AG09309 (cell line): Measurements from ENCODE around the gene CAMK2D.
A peak's percentile ranks its signal among the peaks of the same experiment; 100 is the strongest.

Source experiments
- DNase-seq: peaks from one replicate; pipeline ENCODE4 v3.0.0-alpha.2; 2010; ENCODE audit warnings: low read depth
- H3K4me3 ChIP-seq: 2 replicates; pipeline ENCODE4 v1.5.1; 2011; ENCODE audit warnings: mild to moderate bottlenecking, low read depth, low read length, moderate library complexity; ENCODE audit not compliant: control insufficient read depth
- TF ChIP-seq, protein P1 (sequence below): IDR thresholded peaks from 2 replicates; pipeline ENCODE4 v1.5.1; 2011; ENCODE audit warnings: mild to moderate bottlenecking, low read depth, low read length, inconsistent platforms; ENCODE audit not compliant: insufficient read depth, control insufficient read depth; ENCODE audit errors: missing control alignments

Gene CAMK2D

GRCh38 chr4:113445286-113445685, 316.3 kb downstream of the CAMK2D start:
- TF ChIP-seq, protein P1, sequence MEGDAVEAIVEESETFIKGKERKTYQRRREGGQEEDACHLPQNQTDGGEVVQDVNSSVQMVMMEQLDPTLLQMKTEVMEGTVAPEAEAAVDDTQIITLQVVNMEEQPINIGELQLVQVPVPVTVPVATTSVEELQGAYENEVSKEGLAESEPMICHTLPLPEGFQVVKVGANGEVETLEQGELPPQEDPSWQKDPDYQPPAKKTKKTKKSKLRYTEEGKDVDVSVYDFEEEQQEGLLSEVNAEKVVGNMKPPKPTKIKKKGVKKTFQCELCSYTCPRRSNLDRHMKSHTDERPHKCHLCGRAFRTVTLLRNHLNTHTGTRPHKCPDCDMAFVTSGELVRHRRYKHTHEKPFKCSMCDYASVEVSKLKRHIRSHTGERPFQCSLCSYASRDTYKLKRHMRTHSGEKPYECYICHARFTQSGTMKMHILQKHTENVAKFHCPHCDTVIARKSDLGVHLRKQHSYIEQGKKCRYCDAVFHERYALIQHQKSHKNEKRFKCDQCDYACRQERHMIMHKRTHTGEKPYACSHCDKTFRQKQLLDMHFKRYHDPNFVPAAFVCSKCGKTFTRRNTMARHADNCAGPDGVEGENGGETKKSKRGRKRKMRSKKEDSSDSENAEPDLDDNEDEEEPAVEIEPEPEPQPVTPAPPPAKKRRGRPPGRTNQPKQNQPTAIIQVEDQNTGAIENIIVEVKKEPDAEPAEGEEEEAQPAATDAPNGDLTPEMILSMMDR: no peak
- DNase-seq: peak; percentile 96
- no peak overlapping the region for H3K4me3 ChIP-seq

- no peak for DNase-seq
Observed at GRCh38 chr4:113444386-113444785, 317.2 kb downstream of the CAMK2D start.

DNA sequence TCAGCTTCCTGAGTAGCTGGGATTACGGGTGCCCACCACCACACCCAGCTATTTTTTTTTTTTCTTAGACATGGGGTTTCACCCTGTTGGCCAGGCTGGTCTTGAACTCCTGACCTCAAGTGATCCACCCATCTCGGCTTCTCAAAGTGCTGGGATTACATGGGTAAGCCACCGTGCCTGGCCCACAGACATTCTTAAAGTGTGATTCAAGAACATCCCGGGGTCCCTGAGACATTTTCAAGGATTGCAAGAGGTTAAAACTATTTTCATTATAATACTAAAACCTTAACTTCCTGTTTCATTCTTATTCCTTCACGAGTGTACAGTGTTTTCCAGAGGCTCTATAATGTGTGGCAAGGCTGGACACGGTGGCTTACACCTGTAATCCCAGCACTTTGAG, 318.7 kb downstream of the CAMK2D start:
- TF ChIP-seq, protein P1: no peak
- no peak for DNase-seq
- H3K4me3 ChIP-seq: no peak overlapping the region

More at GRCh38 chr4:113444386-113444785, 317.2 kb downstream of the CAMK2D start:
- no peak overlapping the region for H3K4me3 ChIP-seq
- TF ChIP-seq, protein P1: no peak

DNA sequence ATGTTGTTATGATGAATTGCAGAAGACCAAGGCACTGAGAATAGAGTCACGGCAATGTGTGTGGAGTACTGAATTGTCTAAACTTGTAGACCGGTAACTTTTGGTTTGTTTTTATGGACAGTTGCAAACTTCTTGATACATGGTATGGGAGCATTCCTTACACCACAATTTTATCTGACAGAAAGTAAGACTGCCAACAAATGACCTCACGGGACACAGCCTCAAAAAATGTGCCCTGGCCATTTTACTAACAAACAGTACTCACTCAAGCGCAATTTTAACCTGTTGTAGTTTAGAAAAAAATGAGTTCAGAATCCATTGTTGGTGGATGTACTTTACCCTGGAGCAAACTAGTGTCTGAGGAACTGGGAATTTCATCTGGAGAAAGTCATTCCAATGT, 321.2 kb downstream of the CAMK2D start:
- no peak for DNase-seq
- TF ChIP-seq, protein P1: no peak
- no peak overlapping the region for H3K4me3 ChIP-seq

DNA sequence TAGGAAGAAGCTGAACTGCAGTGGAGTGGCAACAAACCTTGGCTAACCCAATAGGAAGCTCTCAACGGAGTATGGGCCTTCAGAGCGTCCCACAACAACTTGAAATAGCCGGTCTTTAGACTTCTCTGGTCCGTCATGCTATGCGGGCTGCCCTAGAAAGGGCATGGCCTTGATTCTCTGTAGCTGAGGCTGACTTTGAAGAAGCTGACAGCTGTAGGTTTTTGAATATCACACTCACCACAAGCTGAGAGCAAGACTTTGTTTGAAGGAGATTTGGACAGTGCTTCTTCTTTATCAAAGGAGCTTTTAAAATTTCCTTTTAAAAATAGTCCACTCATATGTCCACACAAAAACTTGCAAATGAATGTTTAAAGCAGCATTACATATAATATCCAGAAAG, 322.9 kb downstream of the CAMK2D start:
- H3K4me3 ChIP-seq: no peak overlapping the region
- TF ChIP-seq, protein P1: no peak
- no peak for DNase-seq

- TF ChIP-seq, protein P1: no peak
- no peak overlapping the region for H3K4me3 ChIP-seq
- DNase-seq: no peak
Observed at GRCh38 chr4:113437129-113437528, 324.4 kb downstream of the CAMK2D start.

DNA sequence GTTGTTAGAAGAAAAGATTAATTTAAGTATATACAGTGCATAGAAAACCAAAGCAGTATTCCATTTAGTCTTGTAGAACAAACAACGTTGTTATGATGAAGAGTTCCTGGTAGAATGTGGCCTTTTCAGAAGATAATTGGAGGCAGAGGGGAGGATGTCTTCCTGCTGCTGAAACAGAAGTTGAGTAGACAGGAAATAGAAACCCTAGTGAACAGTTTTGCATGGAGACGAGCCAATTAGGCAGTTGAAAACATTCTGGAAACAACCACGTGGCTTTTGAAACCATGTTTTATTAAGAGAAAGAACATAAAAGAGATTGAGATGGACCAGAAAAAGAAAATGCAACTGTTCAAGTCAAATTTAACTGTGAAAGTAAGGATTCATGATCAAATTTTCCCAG, 325.2 kb downstream of the CAMK2D start:
- TF ChIP-seq, protein P1: no peak
- DNase-seq: no peak
- H3K4me3 ChIP-seq: no peak overlapping the region
